ENCODE measurements around the gene APOB.

The APOB gene

DNA sequence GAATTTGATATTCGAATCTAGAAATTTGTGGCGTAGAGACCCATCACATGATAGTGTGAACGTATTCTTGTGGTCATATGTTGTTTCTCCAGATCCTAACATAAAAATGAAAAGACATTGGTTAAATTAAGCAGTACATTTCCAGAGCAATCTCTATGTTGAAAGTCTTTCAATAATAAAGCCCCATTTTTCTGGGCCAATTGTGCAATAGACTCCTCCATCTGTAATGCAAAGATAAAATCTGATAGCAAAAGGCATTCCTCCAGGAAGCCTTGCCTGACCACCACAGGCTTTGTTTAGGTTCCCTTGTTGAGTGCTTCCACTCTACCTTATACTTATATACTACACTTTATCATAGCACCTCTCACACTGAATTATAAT is 31.3 kb downstream of the APOB start:
- no peak for TF ChIP-seq CTCF (IDR thresholded peaks at IDR 0.05; ENCODE audit: extremely low read depth, missing control alignments)

DNA sequence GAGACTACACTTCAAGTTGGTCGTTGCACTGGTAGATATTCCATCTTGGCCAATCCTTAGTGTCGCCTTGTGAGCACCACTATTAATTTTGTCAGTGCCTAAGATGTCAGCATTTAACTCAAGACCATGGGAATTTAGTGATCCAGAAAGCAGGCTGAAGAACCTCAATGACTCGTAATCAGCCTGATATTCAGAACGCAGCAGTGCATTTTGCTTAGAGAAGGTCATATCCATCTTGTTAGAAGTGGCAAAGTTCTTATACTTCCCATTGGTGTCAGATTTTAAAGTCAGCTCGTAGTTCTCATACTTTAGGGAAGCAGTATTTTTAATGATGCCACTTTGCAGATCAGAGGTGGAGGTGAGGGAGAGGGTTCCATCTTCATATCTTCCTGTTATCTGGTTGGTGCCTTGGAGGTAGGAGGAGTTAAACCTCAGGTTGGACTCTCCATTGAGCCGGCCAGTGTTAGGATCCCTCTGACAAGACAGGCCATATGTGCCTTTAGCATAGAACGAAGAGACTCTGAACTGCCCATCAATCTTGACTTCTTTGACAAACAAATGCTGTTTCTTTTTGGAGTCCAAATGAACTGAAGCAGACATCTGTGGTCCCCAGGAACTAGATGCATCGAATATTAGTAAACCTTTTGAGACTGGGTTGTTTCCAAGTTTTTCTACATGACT is 31.9 kb downstream of the APOB start:
- DNase-seq (ENCODE audit: low spot score): no peak
- TF ChIP-seq CTCF (IDR thresholded peaks at IDR 0.05; ENCODE audit: extremely low read depth, missing control alignments): no peak

More for the DNA sequence above, 31.3 kb downstream of the APOB start:
- no peak for DNase-seq (ENCODE audit: low spot score)

DNA sequence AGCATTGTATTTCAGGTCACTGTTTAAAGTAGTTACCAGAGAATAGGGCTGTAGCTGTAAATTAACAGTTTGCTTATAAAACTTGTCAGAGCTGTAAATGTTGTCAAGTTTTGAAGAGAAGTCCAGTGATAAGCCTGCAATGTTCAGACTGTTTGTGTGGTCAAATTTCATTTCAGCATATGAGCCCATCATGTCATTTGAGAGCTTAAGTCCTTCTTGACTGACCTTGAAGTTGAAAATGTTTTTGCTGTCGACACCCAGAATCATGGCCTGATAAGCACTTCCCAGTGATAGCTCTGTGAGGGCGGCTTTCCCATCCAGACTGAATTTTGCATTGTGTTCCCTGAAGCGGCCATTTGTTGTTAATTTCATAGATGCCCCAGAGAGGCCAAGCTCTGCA is 32.4 kb downstream of the APOB start:
- TF ChIP-seq CTCF (IDR thresholded peaks at IDR 0.05; ENCODE audit: extremely low read depth, missing control alignments): no peak

GRCh38 chr2:21010813-21011439 is 32.9 kb downstream of the APOB start:
- TF ChIP-seq CTCF (IDR thresholded peaks at IDR 0.05; ENCODE audit: extremely low read depth, missing control alignments): no peak
- DNase-seq (ENCODE audit: low spot score): no peak

More for the DNA sequence above, 32.4 kb downstream of the APOB start:
- no peak for DNase-seq (ENCODE audit: low spot score)

DNA sequence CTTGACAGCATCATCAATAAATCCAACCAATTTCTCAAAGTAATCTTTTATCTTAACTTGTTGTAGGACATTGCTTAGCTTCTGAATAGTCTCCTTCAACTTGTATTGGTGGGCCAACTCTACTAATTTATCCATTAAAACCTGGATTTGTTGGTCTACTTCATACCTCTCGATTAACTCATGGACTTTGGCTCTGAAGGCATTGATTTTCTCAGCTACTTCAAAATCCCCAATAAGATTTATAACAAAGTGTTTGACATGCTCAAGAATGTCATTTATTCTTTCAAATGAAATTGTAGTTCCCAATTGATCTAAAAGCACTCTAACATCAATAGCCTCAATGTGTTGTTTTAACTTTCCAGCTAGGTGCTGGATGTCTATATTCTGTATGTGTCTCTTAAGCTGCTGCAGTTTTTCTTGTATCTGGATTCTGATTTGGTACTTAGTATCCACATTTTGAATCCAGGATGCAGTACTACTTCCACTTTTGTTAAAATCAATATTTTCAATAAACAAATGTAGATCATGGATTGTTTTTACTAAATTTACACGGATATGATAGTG is 34.1 kb downstream of the APOB start:
- DNase-seq (ENCODE audit: low spot score): no peak
- TF ChIP-seq CTCF (IDR thresholded peaks at IDR 0.05; ENCODE audit: extremely low read depth, missing control alignments): no peak

- no peak for TF ChIP-seq CTCF (IDR thresholded peaks at IDR 0.05; ENCODE audit: extremely low read depth, missing control alignments)
- DNase-seq (ENCODE audit: low spot score): no peak
Observed at GRCh38 chr2:21008790-21009661, 34.8 kb downstream of the APOB start.
